ENCODE measurements around the gene RBMS3. TPM values are rescaled to one million over a fixed set of nuclear protein-coding genes. Genes with fewer than 3 reads are reported as not detected.

Gene RBMS3
- total and polyA plus RNA-seq, 2 experiments from 2014 or later = 34.9 to 37.1 TPM

DNA sequence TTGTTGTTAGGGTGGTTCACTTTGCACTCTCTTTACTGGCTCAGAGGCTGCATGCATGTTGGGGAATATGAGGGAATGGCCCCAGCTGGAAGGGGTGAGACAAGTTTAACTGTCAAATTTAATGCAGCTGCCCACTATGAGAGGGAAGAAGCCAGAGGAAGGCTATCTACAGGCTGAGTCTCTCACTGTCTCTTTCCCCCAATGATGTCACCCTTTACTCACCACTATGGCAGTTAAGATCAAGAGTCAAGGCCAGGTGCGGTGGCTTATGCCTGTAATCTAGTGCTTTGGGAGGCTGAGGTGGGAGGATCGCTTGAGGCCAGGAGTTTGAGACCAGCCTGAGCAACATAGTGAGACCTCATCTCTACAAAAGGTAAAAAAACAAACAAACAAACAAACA, 12.2 kb upstream of the RBMS3 start:
- WGBS (ENCODE audit: low lambda C conversion rate, missing lambda C conversion rate) = 92% methylated on average over 2 of the region's 2 CpGs
- Histone ChIP-seq H3K4me2 (no peak overlapping the region), H3K9me2 (replicated peaks; ENCODE audit: insufficient read depth) (no peaks in the 10 kb centered on the region), H3K4me3 (no peak overlapping the region), H3K27me3 (no peaks in the 10 kb centered on the region), H4K20me1 (ENCODE audit: insufficient read depth, poor library complexity, severe bottlenecking) (no peaks in the 10 kb centered on the region), H2AFZ (no peak overlapping the region), H3K36me3 (replicated peaks; ENCODE audit: insufficient read depth, low read depth) (no peaks in the 10 kb centered on the region), H3K9me3 (ENCODE audit: low read depth) (no peaks in the 10 kb centered on the region), H3K79me2 (no peaks in the 10 kb centered on the region), H3K4me1 (ENCODE audit: insufficient read depth) (peaks cover 4% of the 10 kb centered on the region), H3K27ac (no peak overlapping the region)
- no peak for TF ChIP-seq EZH2phosphoT487 (IDR thresholded peaks at IDR 0.05; ENCODE audit: low read depth, severe bottlenecking, unreplicated experiment)
- TF ChIP-seq, protein P1, sequence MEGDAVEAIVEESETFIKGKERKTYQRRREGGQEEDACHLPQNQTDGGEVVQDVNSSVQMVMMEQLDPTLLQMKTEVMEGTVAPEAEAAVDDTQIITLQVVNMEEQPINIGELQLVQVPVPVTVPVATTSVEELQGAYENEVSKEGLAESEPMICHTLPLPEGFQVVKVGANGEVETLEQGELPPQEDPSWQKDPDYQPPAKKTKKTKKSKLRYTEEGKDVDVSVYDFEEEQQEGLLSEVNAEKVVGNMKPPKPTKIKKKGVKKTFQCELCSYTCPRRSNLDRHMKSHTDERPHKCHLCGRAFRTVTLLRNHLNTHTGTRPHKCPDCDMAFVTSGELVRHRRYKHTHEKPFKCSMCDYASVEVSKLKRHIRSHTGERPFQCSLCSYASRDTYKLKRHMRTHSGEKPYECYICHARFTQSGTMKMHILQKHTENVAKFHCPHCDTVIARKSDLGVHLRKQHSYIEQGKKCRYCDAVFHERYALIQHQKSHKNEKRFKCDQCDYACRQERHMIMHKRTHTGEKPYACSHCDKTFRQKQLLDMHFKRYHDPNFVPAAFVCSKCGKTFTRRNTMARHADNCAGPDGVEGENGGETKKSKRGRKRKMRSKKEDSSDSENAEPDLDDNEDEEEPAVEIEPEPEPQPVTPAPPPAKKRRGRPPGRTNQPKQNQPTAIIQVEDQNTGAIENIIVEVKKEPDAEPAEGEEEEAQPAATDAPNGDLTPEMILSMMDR (IDR thresholded peaks at IDR 0.05; ENCODE audit: poor library complexity) = no peak
- no peak for DNase-seq (ENCODE audit: low spot score)

DNA sequence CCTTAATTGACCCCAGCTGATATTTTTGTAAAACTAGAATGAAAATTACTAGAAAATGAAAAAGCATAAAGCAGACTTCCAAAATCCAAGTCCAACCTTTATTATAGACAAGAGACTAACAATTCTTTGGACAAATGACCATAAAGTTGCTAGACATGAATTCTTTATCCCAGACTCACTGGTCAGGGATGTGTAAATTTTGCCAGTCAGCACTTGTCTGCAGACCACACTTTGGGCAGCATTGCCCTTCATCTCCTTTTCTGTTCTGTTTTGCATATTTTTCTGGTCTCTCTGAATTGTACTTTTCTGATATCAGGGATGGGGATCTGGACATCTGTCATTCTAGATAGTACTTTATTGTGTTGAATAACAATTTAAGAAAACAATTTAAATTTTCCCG, 10.1 kb upstream of the RBMS3 start:
- H3K36me3 ChIP-seq (replicated peaks; ENCODE audit: insufficient read depth, low read depth) = no peaks in the 10 kb centered on the region
- no peaks in the 10 kb centered on the region for H4K20me1 ChIP-seq (ENCODE audit: insufficient read depth, poor library complexity, severe bottlenecking)
- no peaks in the 10 kb centered on the region for H3K27me3 ChIP-seq
- DNase-seq (ENCODE audit: low spot score) = no peak
- no peak overlapping the region for H3K27ac ChIP-seq
- no peak overlapping the region for H3K4me2 ChIP-seq
- H3K9me2 ChIP-seq (replicated peaks; ENCODE audit: insufficient read depth) = no peaks in the 10 kb centered on the region
- 92% methylated on average over 1 of the region's 1 CpG for WGBS (ENCODE audit: low lambda C conversion rate, missing lambda C conversion rate)
- H3K79me2 ChIP-seq = no peaks in the 10 kb centered on the region
- no peaks in the 10 kb centered on the region for H3K4me1 ChIP-seq (ENCODE audit: insufficient read depth)
- no peak for TF ChIP-seq EZH2 (IDR thresholded peaks at IDR 0.05; ENCODE audit: borderline replicate concordance)
- no peak for TF ChIP-seq EZH2phosphoT487 (IDR thresholded peaks at IDR 0.05; ENCODE audit: low read depth, severe bottlenecking, unreplicated experiment)
- TF ChIP-seq, protein P1 (IDR thresholded peaks at IDR 0.05; ENCODE audit: poor library complexity) = no peak
- no peaks in the 10 kb centered on the region for H3K9me3 ChIP-seq (ENCODE audit: low read depth)
- no peak overlapping the region for H2AFZ ChIP-seq
- H3K4me3 ChIP-seq = no peak overlapping the region

DNA sequence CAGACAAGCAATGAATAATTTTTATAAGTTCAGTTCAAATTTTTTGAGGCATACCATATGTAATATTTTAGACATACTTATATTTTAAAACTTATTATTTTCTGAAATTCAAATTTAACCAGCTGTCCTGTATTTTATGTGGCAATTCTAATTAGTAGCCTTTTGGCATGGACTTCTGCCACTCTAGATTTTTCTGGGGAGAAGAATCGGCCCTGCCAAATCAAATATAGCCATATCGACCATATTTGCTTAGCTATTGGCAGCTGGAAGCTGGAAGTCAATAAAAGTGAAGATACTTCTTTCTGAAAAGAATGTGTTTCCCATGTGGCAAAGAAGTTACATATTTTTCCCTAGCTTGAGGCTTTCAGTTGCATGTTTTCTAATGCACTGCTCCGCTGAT, 9.4 kb upstream of the RBMS3 start:
- TF ChIP-seq EZH2 (IDR thresholded peaks at IDR 0.05; ENCODE audit: borderline replicate concordance) (no peak), EZH2phosphoT487 (IDR thresholded peaks at IDR 0.05; ENCODE audit: low read depth, severe bottlenecking, unreplicated experiment) (no peak)
- TF ChIP-seq, protein P1 (IDR thresholded peaks at IDR 0.05; ENCODE audit: poor library complexity) = no peak
- Histone ChIP-seq H3K27me3 (no peaks in the 10 kb centered on the region), H2AFZ (no peak overlapping the region), H3K4me3 (no peak overlapping the region), H3K27ac (no peak overlapping the region), H3K4me1 (ENCODE audit: insufficient read depth) (no peaks in the 10 kb centered on the region), H3K36me3 (replicated peaks; ENCODE audit: insufficient read depth, low read depth) (no peaks in the 10 kb centered on the region), H3K9me3 (ENCODE audit: low read depth) (no peaks in the 10 kb centered on the region), H4K20me1 (ENCODE audit: insufficient read depth, poor library complexity, severe bottlenecking) (no peaks in the 10 kb centered on the region), H3K4me2 (no peak overlapping the region), H3K79me2 (no peaks in the 10 kb centered on the region), H3K9me2 (replicated peaks; ENCODE audit: insufficient read depth) (no peaks in the 10 kb centered on the region)
- 97% methylated on average over 3 of the region's 3 CpGs for WGBS (ENCODE audit: low lambda C conversion rate, missing lambda C conversion rate)
- no peak for DNase-seq (ENCODE audit: low spot score)

DNA sequence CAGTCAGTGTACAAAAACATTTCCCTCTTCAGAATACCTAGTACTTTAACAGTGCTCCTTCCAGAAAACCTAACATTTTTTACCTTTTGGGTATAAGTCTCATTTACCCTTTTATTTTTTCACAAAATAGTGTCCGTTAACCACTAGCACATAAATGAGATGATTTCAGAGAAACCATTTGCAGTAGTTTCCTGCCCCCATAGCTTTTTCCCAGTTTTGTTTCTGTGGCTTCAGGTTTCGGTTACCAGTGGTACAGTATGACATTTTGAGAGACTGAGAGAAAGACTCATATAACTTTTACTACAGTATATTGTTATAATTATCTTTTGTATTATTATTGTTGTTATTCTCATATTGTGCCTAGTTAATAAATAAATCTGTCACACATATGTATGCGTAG, 6.2 kb upstream of the RBMS3 start:
- Histone ChIP-seq H3K9me2 (replicated peaks; ENCODE audit: insufficient read depth) (no peaks in the 10 kb centered on the region), H3K79me2 (peaks cover 2% of the 10 kb centered on the region), H3K27ac (no peak overlapping the region), H3K27me3 (no peaks in the 10 kb centered on the region), H3K4me3 (no peak overlapping the region), H2AFZ (no peak overlapping the region), H3K4me2 (no peak overlapping the region), H3K36me3 (replicated peaks; ENCODE audit: insufficient read depth, low read depth) (no peaks in the 10 kb centered on the region), H3K9me3 (ENCODE audit: low read depth) (no peaks in the 10 kb centered on the region), H4K20me1 (ENCODE audit: insufficient read depth, poor library complexity, severe bottlenecking) (no peaks in the 10 kb centered on the region), H3K4me1 (ENCODE audit: insufficient read depth) (peaks cover 5% of the 10 kb centered on the region)
- no peak for DNase-seq (ENCODE audit: low spot score)
- 93% methylated on average over 3 of the region's 3 CpGs for WGBS (ENCODE audit: low lambda C conversion rate, missing lambda C conversion rate)
- TF ChIP-seq, protein P1 (IDR thresholded peaks at IDR 0.05; ENCODE audit: poor library complexity) = no peak
- TF ChIP-seq EZH2phosphoT487 (IDR thresholded peaks at IDR 0.05; ENCODE audit: low read depth, severe bottlenecking, unreplicated experiment) (no peak), EZH2 (IDR thresholded peaks at IDR 0.05; ENCODE audit: borderline replicate concordance) (no peak)

All from hepatocyte (in vitro differentiated cells).